NCI-H146 treated with DMSO at 0.1 percent for 48 hours (cell line): ENCODE results near the gene EFNA5.
A peak's percentile ranks its signal among the peaks of the same experiment; 100 is the strongest.
"Not testable (repeated sequence)": the region's sequence is repeated elsewhere in the genome, so short reads cannot be mapped to it uniquely, and the experiment has no call there.

ENCODE experiments used
- DNase-seq: peaks from one replicate; lab custom pipeline; 2025; ENCODE audit not compliant: unreplicated experiment; lab: John Stamatoyannopoulos, UW

Gene EFNA5

DNA sequence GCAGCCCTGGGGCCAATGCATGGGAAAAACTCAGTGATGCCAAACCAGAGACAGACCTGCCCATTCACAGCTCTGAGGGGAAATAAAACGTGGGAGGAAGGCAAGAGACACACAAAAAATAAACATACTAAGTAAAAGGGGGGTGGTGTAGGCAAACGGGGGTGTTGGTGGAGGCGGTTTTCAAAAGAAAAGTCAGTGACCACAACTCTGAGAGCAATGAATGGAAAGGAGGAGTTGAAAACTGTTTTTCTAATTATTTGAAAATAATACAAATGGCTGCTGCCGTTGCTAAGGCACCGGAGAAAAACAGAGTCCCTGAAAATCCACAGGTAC, 293.5 kb downstream of the EFNA5 start:
- no peak for DNase-seq

DNA sequence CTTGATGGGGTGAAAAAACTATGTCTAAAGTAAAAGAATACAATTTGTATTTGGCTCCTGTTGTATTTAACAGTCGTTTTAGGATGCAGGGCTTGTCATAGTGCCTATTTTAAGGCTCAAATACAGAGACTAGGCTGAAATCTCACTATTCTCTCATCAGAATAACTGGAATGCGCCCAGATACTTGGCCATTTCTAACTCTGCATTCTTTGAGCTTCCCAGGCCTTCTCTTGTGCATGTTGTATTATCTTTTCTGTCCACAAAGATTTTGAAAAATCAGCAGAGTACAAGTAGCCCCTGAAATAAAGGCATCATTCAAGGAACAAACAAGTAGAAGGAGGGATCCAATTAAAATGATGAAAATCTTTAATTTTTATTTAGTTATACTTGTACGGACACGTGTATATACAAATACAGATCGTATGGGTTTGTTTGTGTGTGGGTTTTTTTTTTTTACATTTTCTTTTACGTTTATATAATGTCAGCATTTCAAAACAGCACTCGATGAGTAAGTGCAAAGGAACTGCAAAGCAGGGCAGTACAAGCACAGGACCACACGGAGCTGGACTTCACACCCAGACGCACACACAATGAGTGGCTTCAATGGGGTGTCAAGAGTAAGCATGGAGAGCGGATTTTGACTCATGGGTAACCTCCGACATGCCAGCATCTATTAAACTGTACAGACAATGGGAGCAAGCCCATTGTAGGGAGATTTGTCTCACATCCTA, 294.0 kb downstream of the EFNA5 start:
- DNase-seq: no peak

DNA sequence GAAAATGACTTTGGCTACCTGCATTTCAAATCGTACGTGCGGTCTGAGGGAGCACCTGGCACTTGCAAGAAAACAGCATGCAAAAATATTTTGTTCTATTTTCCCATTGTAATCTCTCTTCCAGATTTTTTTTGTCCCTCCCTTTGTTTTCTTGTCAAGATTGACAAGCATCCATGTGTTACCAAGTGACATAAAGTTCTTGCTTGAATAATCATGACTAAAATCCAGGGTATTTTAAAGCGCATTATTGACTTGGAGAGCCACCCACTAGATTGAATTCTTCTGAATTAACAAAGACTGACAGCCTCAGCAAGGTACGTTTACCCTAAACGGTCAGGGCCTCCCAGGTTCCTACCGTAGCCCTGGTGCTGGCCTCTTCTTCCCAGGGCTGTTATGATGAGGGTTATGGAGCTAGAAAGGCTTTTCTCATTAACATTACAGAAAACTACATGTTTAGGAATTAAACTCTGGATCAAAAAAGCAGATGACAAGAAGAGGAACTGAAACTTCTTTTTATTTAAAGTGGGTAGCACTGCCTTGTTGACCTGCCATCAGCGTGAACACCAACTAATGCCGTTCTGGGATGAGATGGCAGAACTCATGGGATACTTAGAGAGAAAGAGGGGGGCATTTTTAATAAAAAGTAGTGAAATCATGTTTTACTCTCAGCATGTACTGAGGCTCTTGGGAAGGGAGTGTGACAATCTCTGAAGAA, 297.0 kb downstream of the EFNA5 start:
- DNase-seq: no peak

DNA sequence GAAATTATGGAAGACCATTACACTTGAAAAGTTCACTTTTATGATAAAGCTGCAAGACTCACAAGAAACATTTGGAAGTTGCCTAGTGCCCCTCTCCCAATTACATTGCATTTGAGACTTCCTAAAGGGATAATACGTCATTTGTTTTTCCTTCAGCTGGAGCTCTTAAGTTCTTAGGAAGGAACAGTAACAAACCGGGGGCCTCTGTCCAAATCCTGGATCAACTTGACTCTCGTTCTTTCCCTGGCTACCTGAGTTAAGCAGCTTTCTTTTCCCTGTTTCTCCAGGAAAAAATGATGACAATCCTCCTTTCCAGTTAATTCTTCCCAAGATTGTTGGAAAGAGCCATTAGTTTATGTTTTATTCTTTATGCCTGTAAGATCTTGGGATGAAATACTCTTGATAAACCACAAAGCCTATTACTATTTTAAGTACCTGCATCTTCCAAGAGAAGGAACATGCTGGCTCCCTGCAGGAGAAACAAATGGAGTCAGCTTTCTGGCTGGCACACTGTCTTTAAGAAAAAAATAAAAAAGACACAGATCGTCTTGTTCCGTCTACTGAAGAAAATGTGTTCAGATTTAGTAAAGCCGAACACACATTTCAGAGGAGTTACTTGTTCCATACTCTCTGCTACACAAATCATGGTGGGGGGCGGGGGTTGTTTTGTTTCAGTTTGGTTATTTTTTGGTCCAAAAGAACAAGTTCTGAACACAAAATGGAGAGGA, 297.9 kb downstream of the EFNA5 start:
- no peak for DNase-seq

DNA sequence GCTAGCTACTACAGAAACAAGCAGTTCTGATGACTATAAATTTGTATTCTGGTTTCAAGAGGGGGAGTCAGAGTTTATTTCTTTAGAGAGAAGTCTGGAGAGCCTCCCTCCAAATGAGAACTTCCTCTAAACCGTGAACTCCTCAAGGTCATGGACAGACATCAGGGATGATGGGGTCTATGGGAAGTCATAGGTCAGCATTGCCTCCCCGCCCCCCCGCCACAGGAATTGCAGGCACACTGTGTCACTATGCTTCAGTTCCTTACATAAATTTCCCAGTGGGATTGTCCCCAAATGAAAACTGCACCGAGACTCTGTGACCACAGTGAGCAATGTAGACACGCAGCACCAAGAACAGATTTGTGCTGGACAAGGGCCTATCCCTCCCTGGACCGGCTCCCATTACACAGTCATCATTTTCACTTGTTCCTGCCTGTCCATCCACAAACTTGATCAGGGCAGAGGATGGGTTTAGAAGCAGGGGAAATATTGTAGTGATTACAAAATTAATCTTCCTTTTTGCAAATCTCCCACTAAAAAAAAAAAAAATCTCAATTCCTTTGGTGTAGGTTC, 300.3 kb downstream of the EFNA5 start:
- no peak for DNase-seq

DNA sequence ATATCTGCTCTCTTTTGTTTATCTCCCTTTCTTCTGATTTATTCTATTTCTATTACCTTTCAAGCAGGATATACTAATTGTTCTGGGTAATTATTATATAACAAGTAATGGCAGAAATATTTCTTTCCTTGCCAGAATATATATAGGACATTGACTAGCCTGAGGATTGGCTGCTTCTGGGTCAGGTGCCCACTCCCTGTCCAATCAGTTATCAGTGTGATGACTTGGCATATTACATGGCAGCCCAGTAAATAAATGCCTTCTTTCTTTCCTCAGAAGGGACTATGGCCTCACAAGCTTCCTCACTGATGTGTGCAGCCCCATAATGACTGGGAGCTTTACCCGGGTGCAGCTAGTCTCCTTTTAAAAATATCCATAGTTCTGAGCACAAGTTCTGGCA, 301.1 kb downstream of the EFNA5 start:
- DNase-seq: no peak

DNA sequence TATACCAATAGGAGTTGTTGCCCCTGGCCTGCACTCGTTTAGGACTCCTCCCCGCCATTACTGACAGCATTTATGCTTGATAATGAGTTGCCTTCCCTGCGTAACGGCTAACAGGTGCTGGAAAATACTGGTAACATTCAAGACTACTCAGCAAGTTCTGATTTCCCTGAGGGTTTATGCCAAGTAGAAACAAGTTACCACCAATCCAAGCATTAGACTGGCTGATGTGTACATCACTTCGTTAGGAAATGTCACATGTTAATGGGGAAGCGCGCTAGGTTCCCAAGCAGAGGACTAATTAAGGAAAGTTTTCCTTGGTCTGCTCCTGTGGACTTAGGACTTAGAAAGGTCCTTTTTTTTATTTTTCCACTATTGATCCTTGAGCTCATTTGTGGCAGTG, 302.1 kb downstream of the EFNA5 start:
- no peak for DNase-seq

DNA sequence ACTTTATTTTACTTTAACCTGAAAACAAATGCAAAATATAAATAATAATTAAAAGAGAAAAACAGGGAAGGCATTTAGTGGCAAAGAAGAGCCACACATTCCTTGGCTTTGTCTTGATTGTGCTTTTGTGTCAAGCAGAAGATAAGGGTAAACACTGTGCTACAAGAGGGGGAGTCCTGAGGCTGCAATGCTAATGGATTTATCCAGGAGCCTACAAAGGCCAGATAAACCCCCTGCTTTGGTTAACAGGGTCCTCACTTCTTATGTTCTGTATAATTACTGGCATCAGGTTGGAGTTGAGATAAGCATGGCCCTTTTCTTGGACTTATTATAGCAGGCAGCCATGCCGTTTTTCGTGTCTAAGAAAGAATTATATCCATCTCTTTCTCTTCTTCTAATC, 302.8 kb downstream of the EFNA5 start:
- DNase-seq: no peak

DNA sequence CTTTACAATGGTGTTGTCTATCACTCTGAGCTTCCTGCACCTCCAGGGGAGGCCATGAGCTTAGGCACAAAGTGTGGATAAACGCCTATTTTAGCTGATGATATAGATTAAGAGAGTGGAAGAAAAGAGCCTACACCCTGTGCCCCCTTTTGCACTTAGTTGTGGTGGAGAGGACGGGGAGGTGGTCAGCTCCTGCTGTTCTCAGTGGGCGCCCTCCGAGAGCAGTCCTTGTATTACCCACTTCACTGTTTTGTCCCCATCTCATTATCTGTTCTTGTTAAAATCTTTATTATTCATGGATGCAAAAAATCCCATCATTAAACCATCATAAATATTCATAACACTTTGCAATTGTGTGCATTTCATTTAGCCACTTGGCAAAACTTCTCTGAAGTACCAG, 303.3 kb downstream of the EFNA5 start:
- DNase-seq: no peak

DNA sequence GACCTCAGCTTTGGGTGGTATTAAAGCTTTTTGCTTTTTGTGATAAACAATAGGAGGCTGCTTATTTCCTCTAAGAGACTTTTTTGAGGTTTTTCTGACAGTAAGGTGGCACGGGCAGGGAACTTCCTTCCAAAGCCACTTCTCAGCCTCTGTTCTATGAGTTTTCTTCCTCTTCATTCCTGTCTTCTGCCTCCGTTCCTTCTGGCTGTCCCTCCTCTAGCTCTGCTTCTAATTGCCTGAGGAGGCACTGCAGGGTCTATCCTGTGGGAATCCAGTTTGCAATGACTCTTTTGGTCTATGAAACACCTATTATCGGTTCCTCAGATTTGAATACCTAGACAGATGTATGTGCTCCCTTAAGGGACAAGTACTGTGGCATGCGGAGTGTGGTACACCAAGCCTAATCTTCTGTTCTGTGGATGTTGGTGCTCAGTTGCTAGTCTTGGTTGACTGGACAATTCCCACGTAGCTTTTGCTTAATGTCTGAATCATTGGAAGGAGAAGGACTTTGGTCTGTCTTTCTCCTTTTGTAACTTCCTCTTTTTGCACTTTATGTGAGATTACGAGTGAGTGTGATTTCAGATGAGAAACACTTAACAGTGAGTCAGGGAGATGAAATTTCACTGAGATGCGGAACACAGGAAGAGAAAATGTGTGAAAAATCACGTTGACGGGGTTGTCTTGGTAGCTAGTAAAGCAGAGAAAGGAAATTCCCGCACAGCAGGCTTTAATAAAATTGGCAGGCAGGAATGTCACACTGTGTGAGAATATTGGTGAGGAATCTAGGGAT, 305.2 kb downstream of the EFNA5 start:
- DNase-seq: no peak

DNA sequence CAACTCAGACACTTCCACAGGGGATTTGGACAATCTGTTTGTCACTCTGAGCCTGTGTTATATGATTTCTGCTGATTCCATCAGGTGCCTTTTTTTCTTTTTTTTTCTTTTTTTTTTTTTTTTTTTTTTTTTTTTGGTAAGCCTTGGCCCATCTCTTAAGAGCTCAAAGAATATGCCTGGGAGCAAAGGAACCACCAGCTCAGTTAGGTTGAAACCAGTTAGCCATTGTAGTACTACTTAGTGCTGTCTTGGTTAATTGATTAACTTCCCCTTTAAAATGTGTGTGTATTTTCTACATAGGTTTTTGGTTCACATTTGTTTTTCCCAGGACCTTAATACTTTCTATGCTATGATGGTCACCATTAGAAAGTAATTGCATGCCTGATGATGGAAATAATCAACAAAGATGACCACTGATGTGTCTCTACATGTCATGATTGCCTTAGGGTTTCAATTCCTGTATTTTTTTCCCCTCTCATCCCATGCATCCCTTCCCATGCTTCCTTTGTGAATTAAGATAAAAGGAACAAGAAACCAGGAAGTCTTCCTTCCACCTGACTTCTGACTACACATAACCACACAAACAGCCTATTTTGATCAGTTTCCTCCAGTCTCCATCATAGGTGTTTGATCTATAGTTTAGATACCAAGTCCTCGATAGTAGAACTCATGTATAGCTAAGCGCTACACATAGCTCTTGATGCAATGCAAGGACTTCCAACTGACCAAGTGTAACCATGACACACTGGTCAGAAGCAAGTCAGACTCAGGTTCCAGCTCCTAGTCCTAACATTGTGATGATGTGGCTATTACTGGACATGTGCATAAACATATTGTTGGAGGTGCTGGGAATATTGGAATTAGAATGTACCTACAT, 306.1 kb downstream of the EFNA5 start:
- DNase-seq: no peak

DNA sequence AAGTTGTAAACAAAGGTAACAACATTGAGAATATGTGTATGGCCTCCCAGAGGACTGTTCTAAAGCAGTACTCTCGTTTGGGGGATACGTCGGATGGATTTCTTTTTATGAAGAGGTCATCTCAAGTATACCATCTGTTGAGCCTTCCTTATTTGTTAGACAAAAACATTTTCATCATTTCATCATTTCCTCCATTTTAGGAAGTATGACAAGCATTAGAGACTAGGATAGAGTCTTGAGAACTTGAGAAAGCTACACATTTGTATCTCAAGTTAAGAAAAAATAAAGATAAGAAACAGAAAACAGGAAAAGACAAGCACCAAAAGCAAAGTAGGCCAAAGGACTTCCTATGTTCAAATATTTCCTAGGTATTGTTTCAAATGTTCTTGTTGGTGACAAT, 307.0 kb downstream of the EFNA5 start:
- DNase-seq: no peak

DNA sequence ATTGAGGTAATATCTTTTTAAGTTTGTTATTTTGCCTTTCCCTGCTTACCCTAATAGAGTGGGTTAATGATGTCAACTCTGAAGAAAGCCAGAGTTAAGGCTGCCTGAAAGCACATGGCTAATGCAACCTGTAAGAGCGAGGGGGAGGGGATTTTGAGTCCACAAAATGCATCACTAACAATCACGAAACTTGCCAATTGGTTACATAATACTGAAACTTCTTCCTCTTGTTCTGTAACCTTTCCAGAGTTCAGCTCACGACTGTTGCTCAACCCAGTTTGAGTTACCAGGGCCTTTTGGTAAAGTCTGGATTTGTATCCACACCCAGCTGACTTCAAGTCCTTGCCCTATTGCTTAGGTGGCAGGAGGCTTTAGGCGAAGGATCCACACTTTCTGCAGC, 308.8 kb downstream of the EFNA5 start:
- DNase-seq: no peak

DNA sequence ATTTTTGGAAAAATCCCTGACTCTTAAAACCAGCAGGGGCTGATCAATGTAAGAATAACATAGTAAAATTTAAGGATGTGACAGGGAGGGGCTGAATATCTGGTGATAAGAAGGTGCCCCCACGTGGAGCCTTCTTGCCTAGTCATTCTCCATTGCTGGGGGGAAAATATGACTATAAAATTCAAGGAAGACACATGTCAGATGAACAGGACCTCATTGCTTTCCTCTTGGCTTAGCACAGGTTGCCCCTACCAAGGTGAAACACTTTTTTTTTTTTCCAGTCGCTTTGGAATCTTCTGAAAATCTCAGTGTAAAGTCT, 310.9 kb downstream of the EFNA5 start:
- no peak for DNase-seq

DNA sequence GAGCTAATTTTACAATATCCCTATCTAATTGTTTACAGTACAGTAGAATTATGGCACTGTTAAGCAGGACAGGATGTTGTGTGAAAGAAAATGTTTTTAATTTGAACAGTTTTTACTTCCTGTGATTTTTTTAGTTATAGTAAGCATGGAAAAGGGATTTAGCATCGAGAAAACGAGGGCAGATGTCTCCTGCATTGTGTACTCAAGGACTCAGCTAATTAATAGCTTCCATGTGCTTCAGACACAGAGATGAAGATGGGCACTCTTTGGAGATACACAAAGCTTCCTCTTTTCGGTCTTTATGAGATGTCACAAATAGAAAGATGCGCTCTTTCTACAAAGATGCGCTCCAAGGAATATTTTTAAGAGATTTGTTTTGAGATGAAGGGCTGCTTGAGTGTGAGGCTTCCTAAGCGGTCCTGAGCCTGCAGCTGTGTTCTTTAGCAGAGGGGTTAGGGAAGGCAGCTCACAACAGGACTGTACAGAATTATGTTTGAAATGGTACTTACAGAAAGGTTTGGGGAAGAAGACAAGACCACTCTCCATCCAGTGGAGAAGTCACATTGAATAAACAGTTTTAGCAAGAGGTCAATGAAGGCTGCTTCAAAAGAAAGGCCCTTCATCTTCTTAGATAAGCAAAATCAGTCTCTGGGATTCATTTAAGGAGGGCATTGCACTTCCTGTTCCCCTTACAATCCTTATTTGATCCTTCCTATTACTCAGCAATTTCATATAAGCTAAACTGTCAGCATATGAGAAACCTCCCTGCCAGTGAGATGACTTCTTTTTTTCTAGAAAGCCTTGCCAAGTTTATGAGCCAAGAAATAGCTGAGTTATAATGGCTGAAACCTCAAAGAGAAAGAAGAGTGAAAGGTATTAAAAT, 311.5 kb downstream of the EFNA5 start:
- DNase-seq: no peak

DNA sequence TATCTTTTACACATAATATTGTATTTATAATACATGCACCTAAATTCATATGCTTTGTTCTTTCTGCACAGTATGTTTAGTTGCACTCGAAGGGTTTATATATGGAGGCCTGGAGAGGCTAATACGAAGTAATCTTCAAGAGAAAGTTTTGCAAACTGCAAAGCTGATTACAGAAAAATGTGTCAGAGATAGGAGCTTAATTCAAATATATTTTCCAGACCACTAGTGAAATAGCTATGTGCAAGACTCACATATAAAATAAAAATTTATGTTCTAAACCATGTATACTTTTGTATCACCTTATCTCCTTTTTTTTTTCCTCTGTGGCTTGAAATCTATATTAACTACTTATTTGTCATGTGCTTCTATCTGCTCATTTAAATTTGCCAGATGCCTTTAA, 313.8 kb downstream of the EFNA5 start:
- no peak for DNase-seq

DNA sequence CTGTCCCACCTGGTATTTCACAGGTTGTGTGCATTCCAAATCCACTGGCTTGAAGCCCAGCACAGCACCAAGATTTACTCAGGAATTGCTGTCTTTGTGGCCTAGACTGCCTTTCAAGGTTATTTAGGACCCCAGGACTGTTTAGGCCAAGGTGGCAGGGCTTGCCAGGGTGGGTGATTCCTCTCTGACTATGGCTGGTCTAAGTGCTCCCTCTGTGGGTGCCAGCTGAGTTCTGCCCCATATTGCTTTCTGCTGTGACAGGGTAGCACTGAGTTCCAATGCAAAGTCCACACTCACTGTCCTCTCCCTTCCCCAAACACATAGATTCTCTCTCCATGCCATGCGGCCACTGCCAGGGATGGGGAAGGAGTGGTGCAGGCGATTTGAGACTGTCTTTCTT, 318.2 kb downstream of the EFNA5 start:
- DNase-seq: no peak

DNA sequence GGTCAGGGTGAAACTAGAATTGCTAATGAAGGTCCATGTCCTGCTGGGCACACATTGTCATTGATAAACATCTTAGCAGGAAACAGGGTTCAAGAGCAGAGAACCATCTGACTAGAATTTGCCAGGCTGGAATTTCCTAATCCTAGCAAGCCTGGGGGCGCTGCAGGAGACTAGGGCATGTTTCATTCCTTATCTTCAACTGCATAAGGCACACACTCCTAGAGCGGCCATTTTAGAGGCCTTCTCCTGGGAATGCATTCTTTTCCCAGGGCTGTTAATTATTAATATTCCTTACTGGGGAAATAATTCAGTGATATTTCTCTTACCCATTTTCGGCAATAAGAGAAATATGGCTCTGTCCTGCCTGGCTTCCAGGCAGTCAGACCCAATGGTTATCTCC, 324.2 kb downstream of the EFNA5 start:
- not testable (repeated sequence) for DNase-seq

DNA sequence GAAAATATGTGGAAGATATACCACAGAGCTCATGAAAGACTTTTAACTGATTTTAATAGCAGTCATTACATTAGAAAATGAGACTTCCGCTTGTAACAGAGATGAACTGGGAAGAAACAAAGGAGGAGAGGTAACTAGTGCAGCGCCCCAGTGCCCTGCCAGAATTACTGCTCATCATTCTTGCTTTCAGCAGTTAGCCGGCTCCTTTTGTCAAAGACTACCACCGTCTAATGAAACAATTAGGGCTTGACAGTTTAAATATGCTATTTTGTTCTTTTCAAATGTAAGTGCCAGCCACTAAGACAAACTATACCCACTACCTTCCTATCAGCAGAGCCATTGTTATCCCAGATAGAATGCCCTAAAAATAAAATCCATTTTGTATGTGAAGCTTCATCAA, 328.4 kb downstream of the EFNA5 start:
- peak; percentile 61 for DNase-seq
